NOMO-1 (cell line): Measurements from ENCODE around the gene SCG2.
"Not testable (repeated sequence)": the region's sequence is repeated elsewhere in the genome, so short reads cannot be mapped to it uniquely, and the experiment has no call there.

Experiments used
- DNase-seq, 2 experiments: peaks; one replicate each; lab custom pipeline; 2025; ENCODE audit not compliant: unreplicated experiment in 2 of 2; lab: John Stamatoyannopoulos, UW

SCG2 gene

GRCh38 chr2:223613017-223613950, 11.1 kb upstream of the SCG2 start:
- DNase-seq: peak; percentile 26 to 31

- no peak for DNase-seq
Measured at GRCh38 chr2:223612501-223612900, 10.3 kb upstream of the SCG2 start.

GRCh38 chr2:223611061-223611460, 8.9 kb upstream of the SCG2 start:
- no peak for DNase-seq

- DNase-seq: no peak
Measured at GRCh38 chr2:223607476-223607875, 5.3 kb upstream of the SCG2 start.

GRCh38 chr2:223606946-223607345, 4.8 kb upstream of the SCG2 start:
- DNase-seq: no peak

GRCh38 chr2:223604231-223604630, 2.1 kb upstream of the SCG2 start:
- no peak for DNase-seq

- DNase-seq: no peak
Measured at GRCh38 chr2:223602972-223603371, 811 bp upstream of the SCG2 start.

GRCh38 chr2:223601018-223601417, 1.1 kb downstream of the SCG2 start:
- DNase-seq: no peak

GRCh38 chr2:223599640-223600380, 2.4 kb downstream of the SCG2 start:
- DNase-seq: no peak

GRCh38 chr2:223598994-223599639, 3.0 kb downstream of the SCG2 start:
- no peak for DNase-seq

- no peak for DNase-seq
Measured at GRCh38 chr2:223597076-223597475, 5.1 kb downstream of the SCG2 start.

GRCh38 chr2:223596208-223596607, 6.0 kb downstream of the SCG2 start:
- no peak for DNase-seq

- DNase-seq: no peak
Measured at GRCh38 chr2:223594831-223595230, 7.3 kb downstream of the SCG2 start.

GRCh38 chr2:223594259-223594658, 7.9 kb downstream of the SCG2 start:
- no peak for DNase-seq

GRCh38 chr2:223592689-223593088, 9.5 kb downstream of the SCG2 start:
- DNase-seq: not testable (repeated sequence)

GRCh38 chr2:223591596-223591995, 10.6 kb downstream of the SCG2 start:
- DNase-seq: no peak

GRCh38 chr2:223590964-223591363, 11.2 kb downstream of the SCG2 start:
- no peak for DNase-seq

- peak; percentile 62 to 85 for DNase-seq
Measured at GRCh38 chr2:223589901-223590300, 12.3 kb downstream of the SCG2 start.

GRCh38 chr2:223588251-223588650, 13.9 kb downstream of the SCG2 start:
- DNase-seq: no peak

GRCh38 chr2:223587301-223587700, 14.9 kb downstream of the SCG2 start:
- no peak for DNase-seq

- peak; percentile 14 to 72 for DNase-seq
Measured at GRCh38 chr2:223586261-223586660, 15.9 kb downstream of the SCG2 start.
